SIG-M5 treated with dmso at 0.1 percent for 504 hours (cell line): ENCODE measurements around the gene ERVW-1.

Experiments used
- DNase-seq: peaks from one replicate; lab custom pipeline; 2025; ENCODE audit not compliant: unreplicated experiment; lab: John Stamatoyannopoulos, UW

Gene ERVW-1

GRCh38 chr7:92425311-92425947 is 52.3 kb downstream of the ERVW-1 start:
- no peak for DNase-seq

GRCh38 chr7:92423710-92424131 is 54.0 kb downstream of the ERVW-1 start:
- DNase-seq = no peak

GRCh38 chr7:92422926-92423325 is 54.8 kb downstream of the ERVW-1 start:
- no peak for DNase-seq

GRCh38 chr7:92421676-92422435 is 55.9 kb downstream of the ERVW-1 start:
- DNase-seq = no peak
